Epithelial cell of proximal tubule (primary cell): ENCODE results near the gene PAQR6. TPM values are rescaled to one million over a fixed set of nuclear protein-coding genes. Genes with fewer than 3 reads are reported as not detected.

Experiments used
- DNase-seq: peaks from one replicate; pipeline ENCODE4 v3.0.0-alpha.2; 2011; ENCODE audit warnings: low read depth
- H3K4me3 ChIP-seq: 2 replicates; pipeline ENCODE4 v1.5.1; 2011; ENCODE audit warnings: low read depth, mild to moderate bottlenecking, low read length
- CTCF ChIP-seq: conservative IDR thresholded peaks from 2 replicates; pipeline ENCODE4 v1.5.1; 2012; ENCODE audit warnings: low read depth, mild to moderate bottlenecking, low read length
- total RNA-seq: library from RNA; depleted of rRNA; stranded (reverse); fragments of >200 nt; gene quantifications from 2 replicates; pipeline ENCODE4 v1.2.3, GENCODE V29; 2015

Gene PAQR6
- total RNA-seq, 1 donor from 2014 or later = 1.5 TPM

- no peak for DNase-seq
- no peak overlapping the region for H3K4me3 ChIP-seq
- no peak for TF ChIP-seq CTCF
Observed at GRCh38 chr1:156266051-156266450, 18.2 kb upstream of the PAQR6 start.

GRCh38 chr1:156263288-156263655, 15.4 kb upstream of the PAQR6 start:
- no peak for TF ChIP-seq CTCF
- no peak overlapping the region for H3K4me3 ChIP-seq
- DNase-seq = no peak

GRCh38 chr1:156262461-156263287, 14.8 kb upstream of the PAQR6 start:
- TF ChIP-seq CTCF = no peak
- H3K4me3 ChIP-seq = no peak overlapping the region
- DNase-seq = no peak

- TF ChIP-seq CTCF = no peak
- DNase-seq = no peak
- H3K4me3 ChIP-seq = no peak overlapping the region
Observed at GRCh38 chr1:156260896-156261295, 13.0 kb upstream of the PAQR6 start.

- peak; percentile 27 for TF ChIP-seq CTCF
- no peak for DNase-seq
- no peak overlapping the region for H3K4me3 ChIP-seq
Observed at GRCh38 chr1:156259805-156260204, 11.9 kb upstream of the PAQR6 start.

- no peak for TF ChIP-seq CTCF
- DNase-seq = no peak
- no peak overlapping the region for H3K4me3 ChIP-seq
Observed at GRCh38 chr1:156258859-156259258, 11.0 kb upstream of the PAQR6 start.

- DNase-seq = no peak
- no peak for TF ChIP-seq CTCF
- H3K4me3 ChIP-seq = no peak overlapping the region
Observed at GRCh38 chr1:156257711-156258110, 9.9 kb upstream of the PAQR6 start.
